Glutamatergic neuron (in vitro differentiated cells): Measurements from ENCODE around the gene PHACTR3. TPM values are rescaled to one million over a fixed set of nuclear protein-coding genes. Genes with fewer than 3 reads are reported as not detected.

Experiments
- DNase-seq: peaks from one replicate; pipeline ENCODE4 v3.0.0; 2022
- H3K27ac Mint-ChIP-seq: one replicate; pipeline ENCODE4 v1.8.0; 2020; ENCODE audit warnings: mild to moderate bottlenecking, mixed read lengths, inconsistent platforms; ENCODE audit not compliant: unreplicated experiment
- H3K27me3 Mint-ChIP-seq: one replicate; pipeline ENCODE4 v1.8.0; 2020; ENCODE audit warnings: mild to moderate bottlenecking, moderate library complexity, mixed read lengths, inconsistent platforms; ENCODE audit not compliant: unreplicated experiment
- H3K36me3 Mint-ChIP-seq: one replicate; pipeline ENCODE4 v1.8.0; 2020; ENCODE audit warnings: mild to moderate bottlenecking, mixed read lengths, inconsistent platforms; ENCODE audit not compliant: unreplicated experiment
- H3K4me1 Mint-ChIP-seq: one replicate; pipeline ENCODE4 v1.8.0; 2020; ENCODE audit warnings: mild to moderate bottlenecking, low read depth, mixed read lengths, inconsistent platforms; ENCODE audit not compliant: unreplicated experiment
- H3K4me3 Mint-ChIP-seq: one replicate; pipeline ENCODE4 v1.8.0; 2020; ENCODE audit warnings: mild to moderate bottlenecking, mixed read lengths, inconsistent platforms; ENCODE audit not compliant: unreplicated experiment
- H3K9me3 Mint-ChIP-seq: one replicate; pipeline ENCODE4 v1.8.0; 2020; ENCODE audit warnings: mild to moderate bottlenecking, moderate library complexity, mixed read lengths, inconsistent platforms; ENCODE audit not compliant: unreplicated experiment
- total RNA-seq: library from RNA; stranded (reverse); fragmentation: NEBNext Ultra II Directional; extraction: Animal tissue kit (Norgen Biotek cat#: 25700); gene quantifications from one replicate; pipeline ENCODE4 v1.2.1, GENCODE V29; 2021; ENCODE audit not compliant: unreplicated experiment
- TF ChIP-seq, protein P1 (sequence below): fragments of 200-600 bp; sonication (generic); IDR thresholded peaks from one replicate; pipeline ENCODE4 v1.5.0; 2021; ENCODE audit not compliant: partially characterized antibody, unreplicated experiment

PHACTR3 gene
- total RNA-seq, 1 donor from 2014 or later = 37.0 TPM

DNA sequence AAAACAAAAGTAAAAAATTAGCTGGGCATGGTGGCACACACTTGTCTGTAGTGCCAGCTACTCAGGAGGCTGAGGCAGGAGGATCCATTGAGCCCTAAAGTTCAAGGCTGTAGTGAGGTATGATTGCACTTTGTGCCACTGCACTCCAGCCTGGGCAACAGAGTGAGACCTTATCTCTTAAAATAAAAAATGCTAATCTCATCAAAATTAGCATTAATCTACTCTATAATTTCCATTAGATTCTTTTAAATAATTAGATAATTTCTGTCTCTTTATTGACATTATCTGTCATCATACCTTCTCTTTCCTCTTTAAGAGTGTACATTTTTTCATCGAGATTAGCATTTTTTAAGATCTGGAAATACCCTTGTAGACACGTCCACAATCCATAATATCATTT, 48.0 kb downstream of the PHACTR3 start:
- no peaks in the 10 kb centered on the region for H3K4me1 Mint-ChIP-seq
- H3K36me3 Mint-ChIP-seq = peaks cover 4% of the 10 kb centered on the region
- H3K27ac Mint-ChIP-seq = no peak overlapping the region
- H3K9me3 Mint-ChIP-seq = peaks cover 3% of the 10 kb centered on the region
- no peaks in the 10 kb centered on the region for H3K27me3 Mint-ChIP-seq
- no peak for DNase-seq
- H3K4me3 Mint-ChIP-seq = no peak overlapping the region
- TF ChIP-seq, protein P1, sequence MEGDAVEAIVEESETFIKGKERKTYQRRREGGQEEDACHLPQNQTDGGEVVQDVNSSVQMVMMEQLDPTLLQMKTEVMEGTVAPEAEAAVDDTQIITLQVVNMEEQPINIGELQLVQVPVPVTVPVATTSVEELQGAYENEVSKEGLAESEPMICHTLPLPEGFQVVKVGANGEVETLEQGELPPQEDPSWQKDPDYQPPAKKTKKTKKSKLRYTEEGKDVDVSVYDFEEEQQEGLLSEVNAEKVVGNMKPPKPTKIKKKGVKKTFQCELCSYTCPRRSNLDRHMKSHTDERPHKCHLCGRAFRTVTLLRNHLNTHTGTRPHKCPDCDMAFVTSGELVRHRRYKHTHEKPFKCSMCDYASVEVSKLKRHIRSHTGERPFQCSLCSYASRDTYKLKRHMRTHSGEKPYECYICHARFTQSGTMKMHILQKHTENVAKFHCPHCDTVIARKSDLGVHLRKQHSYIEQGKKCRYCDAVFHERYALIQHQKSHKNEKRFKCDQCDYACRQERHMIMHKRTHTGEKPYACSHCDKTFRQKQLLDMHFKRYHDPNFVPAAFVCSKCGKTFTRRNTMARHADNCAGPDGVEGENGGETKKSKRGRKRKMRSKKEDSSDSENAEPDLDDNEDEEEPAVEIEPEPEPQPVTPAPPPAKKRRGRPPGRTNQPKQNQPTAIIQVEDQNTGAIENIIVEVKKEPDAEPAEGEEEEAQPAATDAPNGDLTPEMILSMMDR = no peak

DNA sequence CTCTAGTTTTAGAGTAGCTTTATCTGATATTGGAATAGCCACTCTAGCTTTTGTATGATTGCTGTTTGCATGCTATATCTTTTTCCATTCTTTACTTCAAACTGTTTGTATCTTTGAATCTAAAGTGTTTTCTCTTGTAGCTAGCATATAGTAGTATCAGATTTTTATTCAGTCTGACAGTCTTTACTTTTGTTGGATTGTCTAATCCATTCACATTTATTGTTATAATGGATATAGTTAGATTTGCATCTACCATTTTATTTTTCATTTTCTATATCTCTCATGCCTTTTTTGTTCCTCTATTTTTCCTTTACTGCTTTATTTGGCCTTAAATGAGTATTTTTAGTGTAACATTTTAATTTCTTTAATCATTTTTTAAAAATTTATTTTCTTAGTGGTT, 52.1 kb downstream of the PHACTR3 start:
- TF ChIP-seq, protein P1 = no peak
- Mint-ChIP-seq H3K9me3 (peaks cover 6% of the 10 kb centered on the region), H3K4me1 (peaks cover 2% of the 10 kb centered on the region), H3K36me3 (peaks cover 20% of the 10 kb centered on the region), H3K27me3 (peaks cover 2% of the 10 kb centered on the region), H3K27ac (no peak overlapping the region), H3K4me3 (no peak overlapping the region)
- DNase-seq = no peak

DNA sequence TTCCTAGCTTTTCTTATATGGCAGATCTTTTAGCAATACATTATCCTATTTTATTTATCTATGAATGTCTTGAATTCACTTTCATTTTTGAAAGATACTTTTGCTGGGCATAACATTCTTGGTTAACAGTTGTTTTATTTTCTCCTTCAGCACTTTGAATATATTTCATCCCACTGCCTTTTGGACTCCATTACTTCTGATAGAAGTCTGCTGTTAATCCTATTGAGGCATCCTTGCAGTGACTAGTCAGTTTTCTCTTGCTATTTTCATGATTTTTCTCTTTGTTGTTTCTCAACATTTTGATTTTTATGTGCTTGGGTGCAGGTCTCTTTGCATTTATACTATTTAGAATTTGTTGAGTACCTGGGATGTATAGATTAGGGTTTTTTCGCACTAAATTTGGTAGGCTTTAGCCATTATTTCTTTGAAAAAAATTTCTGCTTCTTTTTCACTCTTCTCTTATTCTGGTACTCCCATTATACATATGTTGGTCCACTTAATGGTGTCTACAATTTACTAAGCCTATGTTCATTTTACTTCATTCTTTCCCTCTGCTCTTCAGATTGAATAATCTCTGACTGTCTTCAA, 53.2 kb downstream of the PHACTR3 start:
- H3K4me3 Mint-ChIP-seq = no peak overlapping the region
- TF ChIP-seq, protein P1 = no peak
- H3K4me1 Mint-ChIP-seq = peaks cover 2% of the 10 kb centered on the region
- peaks cover 2% of the 10 kb centered on the region for H3K27me3 Mint-ChIP-seq
- peaks cover 11% of the 10 kb centered on the region for H3K9me3 Mint-ChIP-seq
- peaks cover 24% of the 10 kb centered on the region for H3K36me3 Mint-ChIP-seq
- no peak for DNase-seq
- no peak overlapping the region for H3K27ac Mint-ChIP-seq

DNA sequence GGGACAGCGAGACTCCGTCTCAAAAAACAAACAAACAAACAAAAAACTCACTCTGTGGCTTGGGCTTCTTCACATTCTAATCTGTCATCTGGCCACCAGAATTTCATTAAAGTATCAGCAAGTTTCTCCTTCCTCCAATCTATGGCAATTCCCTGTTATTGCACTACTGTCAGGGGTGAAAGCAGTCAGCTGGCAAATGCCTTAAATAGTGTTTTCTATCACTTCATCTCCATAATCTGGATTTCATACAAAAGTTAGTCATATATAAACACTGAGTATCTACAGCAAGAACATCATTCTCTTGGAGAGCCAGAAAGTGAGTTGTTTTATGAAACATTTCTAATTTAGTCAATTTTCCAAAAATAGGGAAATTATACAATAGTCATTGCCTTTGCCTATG, 56.1 kb downstream of the PHACTR3 start:
- Mint-ChIP-seq H3K4me3 (no peak overlapping the region), H3K27me3 (peaks cover 8% of the 10 kb centered on the region), H3K9me3 (peaks cover 19% of the 10 kb centered on the region), H3K4me1 (peaks cover 4% of the 10 kb centered on the region), H3K36me3 (peaks cover 33% of the 10 kb centered on the region), H3K27ac (no peak overlapping the region)
- no peak for DNase-seq
- TF ChIP-seq, protein P1 = no peak

DNA sequence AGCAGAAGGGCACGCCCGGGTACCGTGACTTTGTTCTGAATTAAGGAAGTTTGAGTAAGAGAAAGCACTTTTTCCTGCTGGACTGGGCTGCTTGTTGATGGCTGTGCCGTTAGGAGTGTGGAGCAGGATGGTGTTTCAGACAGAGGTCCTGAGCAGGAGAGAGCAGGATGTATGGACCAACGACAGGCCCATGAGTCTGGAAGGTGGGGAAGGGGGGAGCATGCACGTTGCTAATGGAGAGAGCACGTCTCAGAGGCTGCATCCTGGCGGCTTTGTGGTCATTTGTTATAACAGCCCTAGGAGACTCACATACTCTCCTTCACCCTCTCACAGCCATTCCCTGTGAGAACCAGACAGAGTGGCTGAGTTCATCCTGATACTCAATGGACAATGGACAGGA, 56.8 kb downstream of the PHACTR3 start:
- H3K4me3 Mint-ChIP-seq = no peak overlapping the region
- peaks cover 4% of the 10 kb centered on the region for H3K4me1 Mint-ChIP-seq
- H3K36me3 Mint-ChIP-seq = peaks cover 37% of the 10 kb centered on the region
- H3K9me3 Mint-ChIP-seq = peaks cover 21% of the 10 kb centered on the region
- peaks cover 13% of the 10 kb centered on the region for H3K27me3 Mint-ChIP-seq
- TF ChIP-seq, protein P1 = no peak
- no peak for DNase-seq
- no peak overlapping the region for H3K27ac Mint-ChIP-seq
